Kidney epithelial cell (primary cell): ENCODE data around the gene DHPS. TPM values are rescaled to one million over a fixed set of nuclear protein-coding genes. Genes with fewer than 3 reads are reported as not detected.
A peak's percentile ranks its signal among the peaks of the same experiment; 100 is the strongest.

Experiments used
- DNase-seq: peaks from one replicate; pipeline ENCODE4 v3.0.0-alpha.2; 2010; ENCODE audit warnings: low read depth
- H3K27me3 ChIP-seq: 2 replicates; pipeline ENCODE4 v1.6.0; 2011; ENCODE audit warnings: low read length; ENCODE audit not compliant: control insufficient read depth, insufficient read depth
- H3K36me3 ChIP-seq: 2 replicates; pipeline ENCODE4 v1.5.1; 2011; ENCODE audit warnings: low read length; ENCODE audit not compliant: control insufficient read depth, insufficient read depth
- H3K4me3 ChIP-seq: 2 replicates; pipeline ENCODE4 v1.5.1; 2011; ENCODE audit warnings: low read depth, mild to moderate bottlenecking, control low read depth, low read length
- CTCF ChIP-seq: IDR thresholded peaks from 2 replicates; pipeline ENCODE4 v1.5.1; 2011; ENCODE audit warnings: mild to moderate bottlenecking, moderate library complexity, low read length, control low read depth, inconsistent platforms; ENCODE audit not compliant: insufficient read depth, poor library complexity, severe bottlenecking
- total RNA-seq: library from RNA; depleted of rRNA; stranded (reverse); fragments of >200 nt; gene quantifications from 2 replicates; pipeline ENCODE4 v1.2.3, GENCODE V29; 2015

Gene DHPS
- total RNA-seq, 1 donor from 2014 or later, result 127 TPM

DNA sequence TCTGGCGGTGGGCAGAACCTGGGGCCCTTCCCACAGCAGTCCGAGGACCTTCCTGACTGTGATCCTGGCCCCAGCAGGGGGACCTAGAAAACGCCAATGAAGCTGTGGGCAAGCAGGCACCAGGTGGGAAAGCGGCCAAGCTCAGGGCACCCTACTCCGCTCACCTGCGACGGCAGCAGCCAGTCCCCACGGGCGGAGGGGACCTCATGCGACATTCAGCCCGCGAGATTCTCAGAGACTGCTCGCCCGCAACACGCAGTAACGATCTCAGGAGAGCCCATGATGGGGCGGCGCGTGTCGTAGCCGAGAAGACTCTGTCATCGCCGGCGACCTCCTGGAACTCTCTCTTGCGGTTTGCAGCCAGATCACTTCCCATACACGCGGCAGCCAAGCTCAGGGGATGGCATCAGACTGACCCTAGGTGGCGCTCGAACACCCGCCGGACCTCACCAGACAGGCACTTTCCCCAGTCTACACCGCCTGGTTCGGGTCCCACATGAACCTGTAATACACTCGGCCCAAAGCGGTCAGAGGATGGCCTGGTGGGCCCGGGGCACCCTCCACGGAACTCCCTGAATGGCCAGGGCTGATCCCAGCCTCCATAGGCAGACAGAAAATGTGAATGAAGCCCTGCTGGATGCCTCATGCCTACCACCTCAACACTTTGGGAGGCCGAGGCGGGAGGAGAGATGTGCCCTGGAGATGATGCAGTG is 41.6 kb downstream of the DHPS start:
- peak; percentile 35 for DNase-seq
- Histone ChIP-seq H3K36me3 (no peaks in the 10 kb centered on the region), H3K4me3 (no peak overlapping the region), H3K27me3 (no peaks in the 10 kb centered on the region)
- peak; percentile 70 for TF ChIP-seq CTCF

DNA sequence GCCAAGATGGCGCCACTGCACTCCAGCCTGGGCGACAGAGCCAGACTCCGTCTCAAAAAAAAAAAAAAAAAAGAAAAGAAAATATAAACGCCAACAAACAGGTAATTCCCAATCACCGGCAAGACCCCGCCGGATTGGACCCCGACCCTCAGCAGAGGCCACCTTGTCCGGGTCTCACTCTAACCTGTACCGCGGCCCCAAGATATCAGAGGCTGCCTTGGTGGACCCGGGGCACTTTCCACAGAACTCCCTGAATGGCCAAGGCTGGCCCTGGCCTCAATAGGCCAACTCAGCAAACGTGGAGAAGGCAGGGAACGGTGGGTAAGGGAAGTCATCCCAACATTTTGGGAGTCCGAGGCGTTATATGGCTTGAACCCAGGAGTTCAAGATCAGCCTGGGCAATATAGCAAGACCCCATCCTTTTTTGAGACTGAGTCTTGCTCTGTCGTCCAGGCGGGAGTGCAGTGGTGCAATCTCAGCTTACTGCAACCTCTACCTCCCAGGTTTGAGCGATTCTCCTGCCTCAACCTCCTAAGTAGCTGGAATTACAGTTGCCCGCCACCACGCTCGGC is 43.0 kb downstream of the DHPS start:
- Histone ChIP-seq H3K27me3 (no peaks in the 10 kb centered on the region), H3K36me3 (no peaks in the 10 kb centered on the region), H3K4me3 (no peak overlapping the region)
- DNase-seq, result no peak
- no peak for TF ChIP-seq CTCF

GRCh38 chr19:12636631-12637030 is 45.0 kb downstream of the DHPS start:
- no peaks in the 10 kb centered on the region for H3K36me3 ChIP-seq
- TF ChIP-seq CTCF, result no peak
- no peak for DNase-seq
- H3K27me3 ChIP-seq, result no peaks in the 10 kb centered on the region
- H3K4me3 ChIP-seq, result no peak overlapping the region

- H3K36me3 ChIP-seq, result peaks cover 2% of the 10 kb centered on the region
- no peak for TF ChIP-seq CTCF
- no peak for DNase-seq
- H3K4me3 ChIP-seq, result no peak overlapping the region
- H3K27me3 ChIP-seq, result no peaks in the 10 kb centered on the region
Measured at GRCh38 chr19:12629215-12629614, 52.5 kb downstream of the DHPS start.

GRCh38 chr19:12628040-12629022 is 53.3 kb downstream of the DHPS start:
- no peak for TF ChIP-seq CTCF
- no peak for DNase-seq
- peaks cover 2% of the 10 kb centered on the region for H3K36me3 ChIP-seq
- H3K27me3 ChIP-seq, result no peaks in the 10 kb centered on the region
- H3K4me3 ChIP-seq, result no peak overlapping the region
